Jurkat, Clone E6-1 (cell line): ENCODE results near the gene SH2B2.
A peak's percentile ranks its signal among the peaks of the same experiment; 100 is the strongest.
"Not testable (repeated sequence)": the region's sequence is repeated elsewhere in the genome, so short reads cannot be mapped to it uniquely, and the experiment has no call there.

Source experiments
- DNase-seq: peaks from one replicate; pipeline ENCODE4 v3.0.0-alpha.2; 2011; ENCODE audit warnings: low read depth, low spot score
- H3K4me3 ChIP-seq: 2 replicates; pipeline ENCODE4 v1.5.1; 2011; ENCODE audit warnings: mild to moderate bottlenecking, low read length, control low read depth, moderate library complexity

The SH2B2 gene

DNA sequence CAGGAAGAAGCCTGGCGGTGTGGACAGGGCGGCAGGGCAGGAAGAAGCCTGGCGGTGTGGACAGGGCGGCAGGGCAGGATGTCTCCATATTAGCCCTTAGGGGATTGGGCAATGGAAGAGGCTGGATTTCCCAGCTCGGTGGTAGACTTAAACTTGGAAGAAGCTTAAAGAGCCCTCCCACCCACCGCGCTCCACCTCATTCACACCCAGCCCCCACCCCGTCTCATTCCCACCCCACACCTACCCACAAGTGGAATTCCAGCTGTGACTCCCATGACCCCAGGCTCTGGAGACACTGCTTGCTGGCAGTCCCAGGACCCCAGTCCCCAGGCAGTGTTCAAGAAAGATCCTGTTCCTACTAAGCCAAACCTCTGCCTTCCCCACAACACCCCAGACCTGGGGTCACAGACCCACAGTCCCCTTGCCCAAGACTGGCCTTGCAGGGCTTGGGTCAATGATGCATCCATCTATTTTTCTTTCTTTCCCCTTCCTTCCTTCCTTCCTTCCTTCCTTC, 35.6 kb downstream of the SH2B2 start:
- no peak overlapping the region for H3K4me3 ChIP-seq
- DNase-seq: no peak

- no peak overlapping the region for H3K4me3 ChIP-seq
- no peak for DNase-seq
Observed at GRCh38 chr7:102323914-102324195, 37.2 kb downstream of the SH2B2 start.

DNA sequence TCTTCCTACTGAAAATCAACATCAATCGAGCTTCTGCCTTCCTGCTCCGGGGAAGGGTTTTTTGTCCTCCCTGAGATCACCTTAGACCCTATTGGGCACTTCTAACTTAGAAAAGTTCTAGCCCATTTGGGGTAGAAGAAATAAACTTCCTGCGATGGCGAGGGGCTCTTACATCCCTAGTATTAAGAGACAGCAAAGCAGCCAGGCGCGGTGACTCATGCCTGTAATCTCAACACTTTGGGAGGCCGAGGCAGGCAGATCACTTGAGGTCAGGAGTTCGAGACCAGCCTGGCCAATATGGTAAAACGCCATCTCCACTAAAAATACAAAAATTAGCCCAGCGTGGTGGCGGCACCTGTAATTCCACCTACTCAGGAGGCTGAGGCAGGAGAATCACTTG, 38.4 kb downstream of the SH2B2 start:
- DNase-seq, H3K4me3 ChIP-seq: not testable (repeated sequence)

GRCh38 chr7:102326157-102326889, 39.7 kb downstream of the SH2B2 start:
- H3K4me3 ChIP-seq: no peak overlapping the region

GRCh38 chr7:102327183-102327582, 40.5 kb downstream of the SH2B2 start:
- not testable (repeated sequence) for DNase-seq, H3K4me3 ChIP-seq

More at GRCh38 chr7:102326157-102326889, 39.7 kb downstream of the SH2B2 start:
- no peak for DNase-seq

- not testable (repeated sequence) for H3K4me3 ChIP-seq, DNase-seq
Observed at GRCh38 chr7:102328863-102329262, 42.2 kb downstream of the SH2B2 start.

GRCh38 chr7:102329366-102329765, 42.7 kb downstream of the SH2B2 start:
- not testable (repeated sequence) for DNase-seq, H3K4me3 ChIP-seq

DNA sequence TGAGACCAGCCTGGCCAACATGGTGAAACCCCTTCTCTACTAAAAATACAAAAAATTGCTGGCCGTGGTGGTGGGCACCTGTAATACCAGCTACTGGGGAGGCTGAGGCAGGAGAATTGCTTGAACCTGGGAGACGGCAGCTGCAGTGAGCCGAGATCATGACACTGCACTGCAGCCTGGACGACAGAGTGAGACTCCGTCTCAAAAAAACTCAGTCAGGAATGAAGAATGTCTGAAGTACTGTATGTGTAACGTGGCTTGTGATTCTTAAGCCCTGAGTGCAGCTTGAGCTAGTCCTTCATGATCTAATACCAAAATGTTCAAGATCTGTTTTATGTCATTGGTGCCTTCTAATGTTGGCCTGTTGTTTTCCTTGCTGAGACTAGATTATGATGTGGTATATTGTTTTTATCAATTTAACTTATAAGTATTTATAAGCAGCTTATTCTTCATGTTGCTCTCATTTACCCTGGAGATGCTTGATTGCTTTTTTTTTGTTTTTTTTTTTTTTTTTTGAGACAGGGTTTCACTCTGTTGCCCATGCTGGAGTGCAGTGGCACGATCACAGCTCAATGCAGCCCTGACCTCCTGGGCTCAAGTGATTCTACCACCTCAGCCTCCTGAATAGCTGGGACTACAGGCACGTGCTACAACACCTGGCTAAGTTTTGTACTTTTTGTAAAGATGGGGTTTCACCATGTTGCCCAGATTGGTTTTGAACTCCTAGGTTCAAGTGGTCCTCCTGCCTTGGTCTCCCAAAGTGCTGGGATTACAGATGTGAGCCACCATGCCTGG, 44.2 kb downstream of the SH2B2 start:
- DNase-seq, H3K4me3 ChIP-seq: not testable (repeated sequence)

DNA sequence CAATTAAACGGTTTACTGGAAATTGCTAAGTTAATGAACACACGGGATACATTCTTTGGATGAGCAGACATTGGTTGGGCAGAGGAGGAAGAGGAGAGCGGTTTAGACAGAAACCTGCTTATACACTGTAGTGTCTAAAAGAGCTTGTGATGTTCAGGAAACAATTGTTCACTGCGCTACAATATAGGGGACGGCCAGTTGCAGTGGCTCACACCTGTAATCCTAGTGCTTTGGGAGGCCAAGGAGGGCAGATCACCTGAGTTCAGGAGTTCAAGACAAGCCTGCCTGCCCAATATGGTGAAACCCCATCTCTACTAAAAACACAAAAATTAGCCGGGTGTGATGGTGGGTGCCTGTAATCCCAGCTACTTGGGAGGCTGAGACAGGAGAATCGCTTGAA, 48.9 kb downstream of the SH2B2 start:
- not testable (repeated sequence) for DNase-seq, H3K4me3 ChIP-seq

DNA sequence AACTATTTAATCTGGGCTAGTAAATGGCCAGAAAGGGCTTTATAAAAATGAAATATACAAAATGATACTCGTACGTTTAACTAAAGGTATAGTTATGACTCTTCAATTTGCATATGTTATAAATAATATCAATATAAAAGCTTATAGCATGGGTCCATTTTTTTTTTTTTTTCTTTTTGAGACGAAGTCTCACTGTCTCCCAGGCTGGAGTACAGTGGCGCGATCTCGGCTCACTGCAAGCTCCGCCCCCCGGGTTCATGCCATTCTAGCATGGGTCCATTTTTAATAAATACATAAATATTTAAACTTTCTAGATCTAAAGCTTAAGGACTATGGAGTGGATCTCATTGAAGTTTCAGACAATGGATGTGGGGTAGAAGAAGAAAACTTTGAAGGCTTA, 50.3 kb downstream of the SH2B2 start:
- DNase-seq, H3K4me3 ChIP-seq: not testable (repeated sequence)

- not testable (repeated sequence) for DNase-seq, H3K4me3 ChIP-seq
Observed at GRCh38 chr7:102337420-102337819, 50.8 kb downstream of the SH2B2 start.

- not testable (repeated sequence) for H3K4me3 ChIP-seq, DNase-seq
Observed at GRCh38 chr7:102340599-102341368, 54.1 kb downstream of the SH2B2 start.

GRCh38 chr7:102346983-102347382, 60.3 kb downstream of the SH2B2 start:
- not testable (repeated sequence) for DNase-seq, H3K4me3 ChIP-seq

DNA sequence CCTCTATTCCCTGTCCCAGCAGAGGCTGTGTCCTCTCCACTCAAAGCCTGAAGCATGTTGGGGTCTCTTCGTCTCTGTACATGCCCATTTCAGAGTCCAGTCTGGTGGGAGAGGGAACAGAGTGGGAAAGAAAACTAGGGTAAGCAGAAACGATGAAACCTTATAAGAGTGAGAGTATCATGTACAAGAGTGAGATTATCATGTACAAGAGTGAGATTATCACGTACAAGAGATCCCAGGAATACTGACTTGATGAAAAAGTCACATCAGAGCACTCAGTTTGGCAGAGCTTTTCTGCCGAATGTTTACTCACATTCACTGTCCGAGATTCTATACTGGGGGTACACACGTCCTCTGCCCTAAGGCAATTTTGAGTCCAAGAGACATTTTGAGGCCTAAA, 69.7 kb downstream of the SH2B2 start, which contains the start of gene SPDYE6:
SPDYE6 (minus strand) TSS at position 101 of the 400 bp plus-strand sequence. CDS start 421 bp downstream, outside the sequence.
- not testable (repeated sequence) for DNase-seq, H3K4me3 ChIP-seq

DNA sequence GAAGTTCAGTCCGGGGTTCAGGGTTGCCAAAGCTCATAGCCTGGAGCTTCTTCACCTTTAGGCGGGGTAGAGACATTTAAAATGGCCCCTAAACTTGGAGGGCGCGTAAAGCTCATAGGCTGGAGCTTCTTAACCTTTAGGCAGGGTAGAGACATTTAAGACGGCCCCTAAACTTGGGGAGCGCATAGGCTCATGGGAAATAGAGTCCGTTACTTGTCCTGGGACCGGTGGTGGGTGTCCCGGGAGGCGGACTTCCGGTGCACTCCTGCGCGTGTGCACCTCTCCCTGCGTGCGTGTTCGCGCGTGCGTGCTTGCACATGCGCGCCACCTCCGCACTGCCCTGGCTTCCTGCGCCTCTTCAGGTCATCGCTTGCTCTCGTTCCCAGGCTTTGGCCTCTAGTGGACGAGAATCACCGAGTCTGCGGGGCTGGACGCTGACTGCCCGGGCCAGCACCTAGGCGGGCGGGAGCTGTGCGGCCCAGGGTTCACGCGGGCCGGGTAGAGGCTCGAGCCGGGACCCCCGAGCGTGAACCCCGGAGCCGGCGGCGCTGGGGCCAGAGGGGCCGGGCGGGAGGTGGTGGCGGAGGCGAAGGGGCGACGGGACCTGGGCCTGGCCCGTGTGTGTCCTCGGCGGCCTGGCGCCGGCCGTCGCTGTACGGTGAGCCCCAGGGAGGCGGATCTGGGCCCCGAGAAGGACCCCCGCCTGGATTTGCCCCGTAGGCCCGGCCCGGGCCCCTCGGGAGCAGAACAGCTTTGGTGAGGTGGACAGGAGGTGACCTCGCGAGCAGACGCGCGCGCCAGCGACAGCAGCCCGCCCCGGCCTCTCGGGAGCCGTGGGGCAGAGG, 77.1 kb downstream of the SH2B2 start:
- peak; percentile 99 for DNase-seq
- H3K4me3 ChIP-seq: peak overlapping the region; percentile 63

- DNase-seq: not testable (repeated sequence)
- H3K4me3 ChIP-seq: peak overlapping the region; percentile 63
Observed at GRCh38 chr7:102364394-102364886, 77.8 kb downstream of the SH2B2 start.

DNA sequence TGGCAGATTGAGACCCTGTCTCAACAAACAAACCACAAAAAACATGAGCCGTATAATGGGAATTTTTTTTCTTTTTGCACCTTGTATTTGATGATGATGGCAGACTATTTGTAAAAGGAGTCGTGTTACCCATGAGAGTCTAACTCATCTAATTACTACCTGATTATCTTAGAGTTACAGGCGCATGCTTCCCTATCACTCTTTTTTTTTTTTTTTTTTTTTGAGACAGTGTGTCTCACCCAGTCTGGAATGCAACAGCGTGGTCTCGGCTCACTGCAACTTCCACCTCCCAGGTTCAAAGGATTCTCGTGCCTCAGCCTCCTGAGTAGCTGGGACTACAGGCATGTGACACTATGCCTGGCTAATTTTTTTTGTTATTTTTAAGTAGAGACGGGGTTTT, 78.7 kb downstream of the SH2B2 start:
- not testable (repeated sequence) for H3K4me3 ChIP-seq, DNase-seq

- DNase-seq, H3K4me3 ChIP-seq: not testable (repeated sequence)
Observed at GRCh38 chr7:102370038-102370437, 83.4 kb downstream of the SH2B2 start.
